GM18502 (cell line): ENCODE data around the gene CCDC33.

Experiments
- ATAC-seq: cut with Tn5 transposase; IDR thresholded peaks from one replicate; pipeline ENCODE4 v1.9.1; 2021; ENCODE audit warnings: mild to moderate bottlenecking; ENCODE audit not compliant: unreplicated experiment, poor library complexity

The CCDC33 gene

DNA sequence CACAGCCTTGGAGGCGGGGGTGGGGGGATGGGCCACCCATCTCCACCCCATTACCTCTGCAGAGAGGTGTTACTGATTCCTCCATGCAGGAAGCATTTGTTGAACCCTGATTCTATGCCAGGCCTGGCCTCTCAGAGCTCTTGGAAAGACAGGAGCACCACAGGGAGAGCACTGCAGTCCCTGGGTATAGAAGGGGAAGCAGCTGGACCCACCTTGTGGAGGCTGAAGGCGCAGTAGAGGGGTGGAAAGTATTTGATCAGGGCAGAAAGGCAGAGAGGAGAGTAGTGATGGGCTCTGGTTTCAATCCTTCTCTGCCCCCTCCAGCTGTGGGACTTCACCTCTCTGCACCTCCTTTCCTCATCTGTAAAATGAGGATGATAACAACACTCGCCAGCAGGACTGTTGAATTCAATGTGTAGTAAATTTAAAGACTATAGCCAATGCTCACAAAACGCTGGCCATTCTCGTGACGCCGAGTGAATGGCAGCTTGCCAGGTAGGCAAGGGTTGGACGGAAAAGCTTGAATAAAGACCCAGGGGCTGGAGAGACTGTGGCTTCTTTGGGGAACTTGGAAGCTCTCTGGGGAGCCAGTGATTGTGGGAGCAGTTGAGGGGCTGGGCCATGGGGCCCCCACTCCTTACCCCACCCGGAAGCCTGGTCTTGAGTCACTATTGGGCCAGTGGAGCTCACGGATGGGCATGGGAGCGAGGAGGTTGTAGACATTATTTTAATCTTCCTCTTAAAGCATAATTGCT lies 8.0 kb upstream of the CCDC33 start:
- no peak for ATAC-seq

DNA sequence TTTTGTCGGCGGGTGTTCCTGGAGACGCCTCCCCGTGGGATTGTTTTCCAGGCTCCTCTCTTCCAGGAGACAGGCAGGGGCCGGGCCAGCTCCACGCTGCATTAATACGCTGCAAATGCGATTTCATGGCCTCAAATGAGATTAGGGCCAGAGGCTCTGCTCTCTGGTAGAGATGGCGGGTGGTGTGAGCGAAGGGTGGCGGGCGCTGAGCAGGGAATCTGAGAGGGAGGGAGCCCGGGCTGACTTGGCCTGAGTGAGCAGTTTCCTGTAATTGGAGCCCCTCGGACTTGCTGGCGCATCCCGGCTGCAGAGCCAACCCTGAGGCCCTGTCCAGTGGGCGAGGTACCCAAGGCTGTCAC lies 7.4 kb upstream of the CCDC33 start:
- no peak for ATAC-seq

GRCh38 chr15:74229686-74230085 lies 6.4 kb upstream of the CCDC33 start:
- no peak for ATAC-seq

- ATAC-seq = no peak
These were observed 4.7 kb upstream of the CCDC33 start for GRCh38 chr15:74231475-74231874.

- ATAC-seq = no peak
These were observed 2.8 kb upstream of the CCDC33 start for GRCh38 chr15:74233373-74233772.

- ATAC-seq = no peak
These were observed 2.1 kb upstream of the CCDC33 start for GRCh38 chr15:74233851-74234597.

- ATAC-seq = no peak
These were observed 1.6 kb upstream of the CCDC33 start for GRCh38 chr15:74234598-74234875.

DNA sequence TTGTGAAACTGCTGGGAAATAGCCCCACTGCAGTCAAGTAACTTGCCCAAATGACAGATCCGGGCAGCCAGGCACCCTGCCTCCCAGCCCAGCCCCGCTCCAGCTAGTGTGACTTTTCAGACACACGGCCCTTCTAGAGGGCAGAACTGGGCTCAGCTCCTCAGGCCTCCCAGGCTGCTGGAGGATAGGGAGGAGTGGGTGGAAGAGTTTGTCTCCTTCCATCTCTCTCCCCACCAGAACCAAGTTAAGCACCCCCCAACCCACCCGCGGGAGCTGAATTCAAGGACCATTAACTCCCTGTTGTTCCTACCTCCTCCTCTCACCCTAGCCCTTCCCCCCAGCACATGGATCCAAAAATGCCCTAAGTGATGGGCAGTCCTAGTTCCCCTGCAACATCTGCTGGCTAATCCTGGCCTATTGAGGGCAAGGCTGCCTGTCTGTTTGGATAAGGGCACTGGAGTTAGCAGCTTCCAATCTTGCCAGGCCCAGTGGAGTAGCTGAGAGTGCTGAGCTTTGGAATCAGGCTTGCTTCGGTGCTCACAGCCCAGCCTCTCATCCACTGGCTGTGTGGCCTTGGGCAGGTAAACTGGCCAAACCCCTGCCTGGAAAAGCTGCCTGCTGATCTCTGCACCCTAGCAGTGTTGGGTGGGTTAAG lies 3.1 kb downstream of the CCDC33 start:
- no peak for ATAC-seq

DNA sequence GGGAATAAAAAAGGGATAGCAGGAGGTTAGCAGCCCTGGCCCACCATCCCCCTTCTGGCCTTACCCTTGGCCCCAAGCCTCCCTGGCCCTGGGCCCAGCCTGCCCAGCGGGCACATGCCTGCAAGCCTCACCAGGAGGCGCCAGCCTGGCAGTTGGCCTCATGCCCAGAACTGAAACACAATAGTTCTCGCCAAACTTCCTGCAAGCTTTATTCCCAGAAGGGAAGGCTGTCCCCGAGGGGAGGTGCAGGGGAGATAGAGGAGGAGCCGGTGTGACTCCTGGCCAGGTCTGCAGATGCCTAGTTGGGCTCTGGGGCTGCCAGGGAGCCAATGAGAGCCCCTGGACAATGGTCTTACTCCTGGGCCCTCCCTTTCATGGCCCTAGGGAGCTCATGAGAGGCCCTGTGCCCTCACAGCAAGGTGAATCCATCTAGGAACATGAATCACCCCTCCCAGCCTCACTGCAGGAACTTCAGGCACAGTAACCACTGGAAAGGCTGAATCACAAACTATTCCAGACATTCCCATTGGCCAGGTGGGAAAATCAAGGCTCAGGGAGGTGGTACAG lies 4.0 kb downstream of the CCDC33 start:
- ATAC-seq = no peak

GRCh38 chr15:74240897-74241614 lies 4.9 kb downstream of the CCDC33 start:
- no peak for ATAC-seq

DNA sequence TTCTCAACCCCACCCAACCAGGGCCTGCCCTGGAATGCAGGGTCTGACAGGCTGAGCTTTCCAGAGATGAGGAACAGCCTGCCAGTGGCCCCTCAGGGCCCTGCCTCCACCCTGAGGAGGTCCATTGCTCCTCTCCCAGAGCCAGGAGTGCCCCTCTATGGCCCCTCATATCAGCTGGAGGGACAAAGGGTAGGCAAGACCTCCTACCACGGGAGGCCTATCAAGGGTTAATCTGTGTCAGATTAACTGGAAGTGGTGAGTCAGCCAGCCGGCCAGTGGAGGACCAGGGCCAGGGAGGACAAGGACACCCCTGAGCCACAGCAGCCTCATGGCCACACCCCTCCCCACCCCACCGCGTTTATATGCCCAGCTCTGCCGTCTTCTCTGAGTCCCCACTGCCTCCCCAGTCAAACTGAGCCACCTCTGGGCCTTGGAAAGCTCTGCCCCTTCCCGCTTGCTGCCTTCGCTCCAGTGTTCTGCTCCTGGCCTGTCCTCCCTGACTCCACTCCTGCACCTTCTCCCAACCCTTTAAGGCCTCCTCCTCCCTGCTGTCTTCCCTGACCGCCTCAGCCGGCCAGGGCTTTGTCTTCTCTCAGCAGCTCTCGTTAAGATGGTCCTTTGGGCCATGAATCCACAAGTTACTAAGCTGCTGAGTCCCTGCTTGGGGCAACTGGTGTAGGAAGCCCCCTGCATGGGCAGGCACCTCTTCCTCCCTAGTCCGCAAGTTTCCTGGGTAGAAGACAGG lies 6.5 kb downstream of the CCDC33 start:
- ATAC-seq = no peak

- no peak for ATAC-seq
These were observed 7.3 kb downstream of the CCDC33 start for GRCh38 chr15:74243431-74243830.

DNA sequence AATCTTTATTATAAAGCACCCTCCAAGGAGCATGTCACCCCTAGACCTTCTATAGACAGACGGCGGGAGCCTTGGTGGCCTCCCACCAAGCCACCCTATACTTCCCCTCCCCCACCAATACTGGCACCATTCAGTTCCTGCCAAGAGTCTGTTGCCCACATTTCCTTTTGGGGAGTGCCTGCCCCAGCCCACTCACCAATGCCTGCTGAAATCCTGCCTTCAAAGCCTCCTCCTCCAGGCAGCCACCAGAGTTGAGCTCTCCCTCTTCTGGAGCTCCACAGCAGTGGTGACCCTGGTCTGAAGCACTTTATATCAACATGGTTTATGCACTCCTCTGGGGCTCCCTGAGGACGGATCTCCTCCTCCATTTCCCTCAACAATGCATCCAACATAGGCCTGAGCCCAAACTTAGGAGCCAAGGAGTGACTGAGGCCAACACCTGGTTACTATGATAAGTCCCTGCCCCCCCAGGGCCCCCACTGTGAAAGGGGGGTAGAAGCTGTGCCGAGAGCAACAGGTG lies 8.8 kb downstream of the CCDC33 start:
- ATAC-seq = no peak

DNA sequence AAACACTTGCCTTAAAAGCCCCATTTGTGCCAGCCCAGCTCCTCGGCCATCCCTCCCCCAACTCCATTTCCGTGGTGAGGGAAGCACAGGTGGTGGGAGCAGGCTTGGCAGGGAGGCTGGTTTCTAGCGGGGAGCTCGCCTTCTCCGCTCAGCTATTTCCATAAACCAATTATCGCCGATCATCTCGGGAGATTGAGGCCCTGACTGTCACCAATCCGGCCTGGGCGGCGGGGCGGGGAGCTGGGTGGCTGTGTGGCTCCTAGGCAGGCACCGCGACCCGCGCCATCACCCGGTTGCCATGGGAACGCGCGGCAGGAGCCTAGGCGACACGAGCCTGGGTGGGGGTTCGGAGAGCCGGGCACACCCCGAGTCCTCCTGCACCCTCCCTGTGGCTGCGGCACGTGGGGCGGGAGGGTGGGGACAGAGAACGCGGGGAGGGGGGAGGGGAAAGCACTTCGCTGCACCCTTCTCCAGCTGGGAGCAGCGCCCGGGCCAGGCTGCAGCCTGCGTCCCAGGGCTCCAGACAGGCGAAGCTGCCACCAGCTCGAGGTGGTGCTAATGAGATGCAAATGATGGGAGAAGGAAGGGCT lies 9.3 kb downstream of the CCDC33 start:
- ATAC-seq = no peak

DNA sequence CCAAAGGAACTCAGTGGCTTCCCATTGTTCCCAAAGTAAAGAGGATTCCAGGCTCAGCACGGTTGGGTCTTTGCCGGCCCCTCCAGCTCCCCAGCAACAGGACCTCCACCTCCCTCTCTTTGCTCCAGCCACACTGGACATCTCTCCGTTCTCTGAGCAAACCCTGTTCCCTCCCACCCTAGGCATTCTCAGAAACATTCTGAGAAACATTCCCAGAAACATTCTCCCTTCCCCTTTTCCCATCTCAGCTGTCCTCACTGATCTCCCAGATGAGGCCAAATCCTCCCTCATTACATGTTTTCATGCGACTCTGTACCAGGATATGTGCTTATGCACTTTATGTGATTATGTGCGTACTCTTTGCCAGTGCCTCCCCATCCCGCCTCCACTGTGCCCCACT lies 14.1 kb downstream of the CCDC33 start:
- no peak for ATAC-seq

DNA sequence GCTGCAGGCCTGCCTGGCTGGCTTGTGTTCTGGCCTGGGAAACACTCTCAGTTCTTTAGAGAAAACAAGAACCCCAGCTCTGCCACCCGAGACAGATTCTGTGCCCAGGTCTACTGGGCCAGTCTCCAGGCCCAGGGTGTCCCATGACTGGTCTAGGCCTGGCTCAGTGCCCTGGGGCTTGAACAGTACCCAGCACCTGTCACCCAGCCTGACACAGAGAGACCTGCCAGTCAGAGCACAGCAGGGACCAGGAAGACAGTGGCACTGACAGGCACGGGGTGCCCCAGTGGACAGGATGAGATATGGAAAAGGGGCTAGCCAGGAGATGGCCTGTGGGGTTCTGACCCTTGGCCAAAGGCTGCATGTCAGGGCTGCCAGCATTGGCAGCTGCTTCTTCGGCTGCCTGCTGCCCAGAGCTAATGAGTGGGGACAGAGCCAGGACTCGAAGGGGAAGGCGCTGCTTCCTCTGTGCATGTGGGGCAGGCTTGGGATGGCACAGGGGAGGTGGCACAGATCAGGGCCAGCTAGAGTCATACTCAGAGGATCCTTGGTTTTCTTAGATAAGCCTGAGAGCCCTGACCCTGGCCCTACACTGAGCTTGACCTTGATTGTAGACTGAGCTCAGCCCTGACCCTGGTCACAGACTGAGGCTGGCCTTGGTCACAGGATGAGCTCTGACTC lies 15.1 kb downstream of the CCDC33 start:
- no peak for ATAC-seq

DNA sequence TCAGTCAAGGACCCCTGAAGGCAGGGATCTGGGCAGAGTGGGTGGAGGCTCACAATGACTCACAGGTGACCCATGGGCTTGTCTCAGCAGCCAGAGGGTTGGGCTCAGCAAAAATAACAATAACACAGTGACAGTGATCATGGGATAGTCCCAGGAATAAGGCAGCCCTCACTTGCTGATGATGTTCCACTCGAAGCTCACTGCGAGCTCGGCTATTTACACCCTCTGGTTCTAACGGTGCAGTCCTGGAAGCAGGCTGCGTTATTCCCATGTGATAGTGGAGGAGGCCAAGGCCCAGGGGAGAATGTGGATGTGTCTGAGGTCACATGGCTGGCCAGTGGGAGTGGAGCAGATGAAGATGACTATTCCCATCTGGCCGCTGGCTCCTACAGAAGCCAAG lies 16.2 kb downstream of the CCDC33 start:
- no peak for ATAC-seq

- no peak for ATAC-seq
These were observed 16.6 kb downstream of the CCDC33 start for GRCh38 chr15:74252721-74253120.
